ENCODE results near the gene KMT2E.

Gene KMT2E

DNA sequence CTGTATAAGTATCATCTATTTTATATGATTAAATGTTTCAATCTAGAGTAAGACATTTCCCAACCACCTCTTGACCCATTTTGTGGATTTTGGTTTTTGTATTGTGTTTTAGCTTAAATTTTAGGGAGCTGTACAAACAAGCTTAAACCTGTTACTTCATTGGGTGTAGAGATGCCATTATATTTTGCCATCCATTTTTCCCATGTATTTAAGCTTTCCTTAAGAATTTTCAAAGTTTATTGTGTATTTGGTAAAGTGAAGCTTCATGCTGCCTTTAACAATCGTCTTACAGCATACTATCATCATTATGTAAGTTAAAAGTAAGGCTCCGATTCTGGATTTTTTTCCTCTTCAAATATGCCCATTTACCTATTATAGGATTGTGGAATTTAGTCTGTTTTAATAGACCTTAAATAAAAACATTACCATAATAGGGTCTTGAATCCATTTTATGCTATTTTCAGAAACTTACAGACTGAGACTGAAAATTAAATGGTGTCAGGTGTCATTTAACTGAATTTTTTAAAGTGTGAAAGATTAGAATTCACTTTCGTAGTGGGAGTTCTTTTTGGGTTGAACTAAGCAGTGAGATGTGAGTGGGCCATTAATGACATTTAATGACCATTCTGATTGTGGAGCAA is 2.2 kb downstream of the KMT2E start:
- DNase-seq (ENCODE audit: extremely low spot score): no peak

DNA sequence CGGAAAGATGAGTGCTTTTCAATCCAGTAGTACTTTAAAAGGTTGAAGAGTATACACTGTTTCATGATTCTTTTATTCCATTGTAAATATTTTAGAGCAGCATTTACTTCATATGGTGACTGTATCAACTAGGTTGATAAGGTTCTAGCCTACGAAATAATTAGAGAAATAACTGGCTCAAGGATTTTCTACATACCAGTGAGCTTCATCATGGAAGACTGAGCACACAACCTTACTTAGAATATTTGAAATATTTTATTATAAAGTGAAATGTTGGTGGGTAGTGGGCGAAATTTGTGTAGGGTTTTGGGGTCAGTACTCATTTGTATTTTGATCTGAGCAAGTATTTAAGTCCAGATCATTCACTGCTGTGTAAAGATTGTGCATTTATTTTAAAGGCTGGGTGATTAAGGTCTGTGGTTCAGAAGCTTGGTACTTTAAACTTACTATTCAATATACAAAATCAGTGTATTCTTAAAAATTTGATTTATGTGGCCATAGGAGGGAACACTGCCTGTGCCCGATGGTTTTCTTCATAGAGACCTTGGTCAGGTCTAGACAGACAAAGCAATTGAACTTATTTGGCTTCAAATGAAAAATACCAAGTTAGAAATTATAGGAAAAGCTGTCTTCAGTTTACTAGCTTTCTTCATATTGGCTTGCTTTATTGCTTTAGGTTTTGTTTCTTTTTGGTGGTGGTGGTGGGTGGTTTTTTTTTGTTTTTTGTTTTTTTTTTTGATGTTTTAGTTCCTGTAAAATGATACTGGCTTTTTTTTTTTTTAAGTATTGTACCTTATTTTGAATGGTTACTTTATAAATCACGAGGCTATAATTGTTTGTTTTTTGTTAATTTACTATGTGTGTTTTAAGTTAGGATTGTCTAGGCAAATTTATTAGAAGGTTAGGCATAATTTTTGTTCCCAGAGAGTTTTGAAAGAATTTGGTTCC is 3.0 kb downstream of the KMT2E start:
- no peak for DNase-seq (ENCODE audit: extremely low spot score)
- POLR2A ChIA-PET: interaction anchor here (0.7 to 2.1 kb wide), 3 partner anchors 76 to 91 kb away, joined by 6 to 11 read pairs (median 6); no protein-coding TSS in a partner anchor
- CTCF ChIA-PET: interaction anchor here (1.7 to 14.0 kb wide), 3 partner anchors 10 to 35 kb away, joined by 6 to 173 read pairs (median 38); no protein-coding TSS in a partner anchor
- TF ChIP-seq, protein P1, sequence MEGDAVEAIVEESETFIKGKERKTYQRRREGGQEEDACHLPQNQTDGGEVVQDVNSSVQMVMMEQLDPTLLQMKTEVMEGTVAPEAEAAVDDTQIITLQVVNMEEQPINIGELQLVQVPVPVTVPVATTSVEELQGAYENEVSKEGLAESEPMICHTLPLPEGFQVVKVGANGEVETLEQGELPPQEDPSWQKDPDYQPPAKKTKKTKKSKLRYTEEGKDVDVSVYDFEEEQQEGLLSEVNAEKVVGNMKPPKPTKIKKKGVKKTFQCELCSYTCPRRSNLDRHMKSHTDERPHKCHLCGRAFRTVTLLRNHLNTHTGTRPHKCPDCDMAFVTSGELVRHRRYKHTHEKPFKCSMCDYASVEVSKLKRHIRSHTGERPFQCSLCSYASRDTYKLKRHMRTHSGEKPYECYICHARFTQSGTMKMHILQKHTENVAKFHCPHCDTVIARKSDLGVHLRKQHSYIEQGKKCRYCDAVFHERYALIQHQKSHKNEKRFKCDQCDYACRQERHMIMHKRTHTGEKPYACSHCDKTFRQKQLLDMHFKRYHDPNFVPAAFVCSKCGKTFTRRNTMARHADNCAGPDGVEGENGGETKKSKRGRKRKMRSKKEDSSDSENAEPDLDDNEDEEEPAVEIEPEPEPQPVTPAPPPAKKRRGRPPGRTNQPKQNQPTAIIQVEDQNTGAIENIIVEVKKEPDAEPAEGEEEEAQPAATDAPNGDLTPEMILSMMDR (IDR thresholded peaks at IDR 0.05; ENCODE audit: control extremely low read depth, extremely low read depth, low read depth, missing control alignments): no peak

More for the DNA sequence above, 2.2 kb downstream of the KMT2E start:
- ChIA-PET CTCF (interaction anchor here (1.0 to 14.0 kb wide), 7 partner anchors 9 to 75 kb away, joined by 3 to 173 read pairs (median 3); no protein-coding TSS in a partner anchor), POLR2A (interaction anchor here (1.5 to 2.1 kb wide), 2 partner anchors 71 to 75 kb away, joined by 7 to 11 read pairs; no protein-coding TSS in a partner anchor)
- TF ChIP-seq, protein P1 (IDR thresholded peaks at IDR 0.05; ENCODE audit: control extremely low read depth, extremely low read depth, low read depth, missing control alignments): no peak

DNA sequence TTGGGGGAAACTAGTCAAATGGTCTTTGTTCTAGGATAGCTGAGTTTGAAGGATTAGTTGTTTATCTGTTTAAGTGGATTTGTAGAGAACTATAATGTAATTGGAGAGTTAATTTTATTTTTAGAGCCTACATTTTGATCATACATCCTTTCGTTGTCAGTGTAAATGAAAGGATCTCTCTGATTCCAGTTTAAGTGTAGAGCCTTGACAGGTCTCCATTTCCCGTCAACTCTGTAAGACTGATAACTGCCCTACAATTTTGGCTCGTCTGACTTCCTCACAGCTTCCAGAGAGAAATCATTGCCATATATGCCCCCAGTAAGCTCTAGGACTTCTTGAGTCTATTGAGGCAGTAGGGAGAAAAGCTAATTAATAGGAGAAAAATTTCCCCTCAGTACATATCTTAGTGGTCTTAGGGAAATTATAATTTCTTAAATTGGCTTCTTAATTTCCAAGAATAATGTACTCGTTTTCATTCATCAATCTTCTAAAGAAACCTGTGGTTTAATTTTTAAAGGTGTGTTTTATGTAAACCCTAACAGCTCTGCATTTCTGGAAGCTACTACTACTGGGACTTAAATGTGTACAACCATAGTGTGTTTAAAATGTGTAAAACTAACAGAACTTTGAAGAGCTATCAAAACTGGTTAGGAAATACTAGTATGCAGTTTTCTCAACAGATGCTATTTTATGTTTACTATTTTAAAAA is 3.8 kb downstream of the KMT2E start:
- DNase-seq (ENCODE audit: extremely low spot score): no peak
- TF ChIP-seq, protein P1 (IDR thresholded peaks at IDR 0.05; ENCODE audit: control extremely low read depth, extremely low read depth, low read depth, missing control alignments): no peak
- POLR2A ChIA-PET: interaction anchor here (1.0 kb wide), 1 partner anchor 77 kb away, joined by 6 read pairs; no protein-coding TSS in a partner anchor
- CTCF ChIA-PET: interaction anchor here (0.9 to 14.0 kb wide), 6 partner anchors 9 to 77 kb away, joined by 3 to 173 read pairs (median 5); no protein-coding TSS in a partner anchor

DNA sequence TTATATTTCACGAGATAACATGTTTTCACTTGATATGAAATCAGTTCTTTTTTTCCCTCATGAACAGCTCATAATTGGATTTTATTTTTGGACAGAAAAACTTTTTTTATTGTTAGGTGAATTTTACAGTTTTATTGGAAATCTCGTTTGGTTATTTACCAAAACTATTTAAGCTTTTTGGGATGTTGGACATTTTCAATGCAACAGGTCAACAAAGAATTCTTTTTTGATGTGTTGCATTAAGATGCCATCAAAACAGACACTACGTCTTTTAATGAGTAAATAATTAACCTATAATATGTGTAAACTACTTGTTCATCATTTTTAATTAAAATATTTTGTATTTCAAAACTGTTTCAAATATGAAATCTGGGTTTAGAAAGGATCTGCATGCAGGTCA is 5.3 kb downstream of the KMT2E start:
- ChIA-PET POLR2A (interaction anchor here (0.7 kb wide), 1 partner anchor 8 kb away, joined by 3 read pairs; no protein-coding TSS in a partner anchor), CTCF (interaction anchor here (0.9 to 1.4 kb wide), 3 partner anchors 9 to 30 kb away, joined by 3 to 4 read pairs (median 3); no protein-coding TSS in a partner anchor)
- no peak for DNase-seq (ENCODE audit: extremely low spot score)
- TF ChIP-seq, protein P1 (IDR thresholded peaks at IDR 0.05; ENCODE audit: control extremely low read depth, extremely low read depth, low read depth, missing control alignments): no peak

DNA sequence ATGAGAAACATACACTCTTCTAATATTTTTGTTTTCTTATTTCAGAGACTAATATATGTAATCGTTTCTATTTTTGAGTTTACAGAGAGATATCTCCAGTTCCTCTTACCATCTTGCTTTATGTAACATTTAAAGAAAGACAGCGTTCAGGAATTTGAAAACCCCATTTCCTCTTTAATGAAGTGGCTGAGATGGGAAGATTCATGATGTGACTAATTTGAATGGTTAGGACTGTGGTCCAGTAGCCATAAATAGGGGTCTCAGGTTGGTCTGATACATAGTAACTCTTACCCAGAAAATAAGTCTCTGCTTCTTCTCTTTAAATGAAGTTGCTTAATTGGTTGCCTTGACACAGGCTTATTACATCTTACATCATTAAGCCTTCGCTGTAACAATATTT is 6.9 kb downstream of the KMT2E start:
- ChIA-PET POLR2A (no interaction called here), CTCF (interaction anchor here (1.1 to 2.1 kb wide), 2 partner anchors 8 to 40 kb away, joined by 4 to 7 read pairs; no protein-coding TSS in a partner anchor)
- no peak for DNase-seq (ENCODE audit: extremely low spot score)
- TF ChIP-seq, protein P1 (IDR thresholded peaks at IDR 0.05; ENCODE audit: control extremely low read depth, extremely low read depth, low read depth, missing control alignments): no peak

All from GM10248 (cell line).